Measurements from ENCODE around the gene SLC5A4.

SLC5A4 gene

GRCh38 chr22:32226326-32227104, 28.6 kb downstream of the SLC5A4 start:
- DNase-seq: peak; percentile 76

DNA sequence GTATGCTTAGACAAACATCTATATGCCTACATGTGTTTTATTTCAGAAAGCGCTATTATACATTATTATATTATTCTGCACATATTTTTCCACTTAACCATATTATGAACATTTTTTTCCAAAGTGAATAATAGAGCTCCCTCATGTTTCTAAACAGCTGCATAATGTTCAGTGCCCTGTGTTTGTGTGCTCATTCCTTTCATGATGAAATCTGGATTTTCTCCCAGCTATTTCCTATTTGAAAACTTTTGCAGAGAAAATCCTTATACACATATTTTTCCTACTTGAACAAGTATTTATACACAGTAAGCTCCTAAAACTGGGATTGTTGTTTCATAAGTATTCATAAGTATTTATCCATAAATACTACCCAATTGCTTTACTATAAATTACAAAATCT, 32.2 kb downstream of the SLC5A4 start:
- DNase-seq: no peak

DNA sequence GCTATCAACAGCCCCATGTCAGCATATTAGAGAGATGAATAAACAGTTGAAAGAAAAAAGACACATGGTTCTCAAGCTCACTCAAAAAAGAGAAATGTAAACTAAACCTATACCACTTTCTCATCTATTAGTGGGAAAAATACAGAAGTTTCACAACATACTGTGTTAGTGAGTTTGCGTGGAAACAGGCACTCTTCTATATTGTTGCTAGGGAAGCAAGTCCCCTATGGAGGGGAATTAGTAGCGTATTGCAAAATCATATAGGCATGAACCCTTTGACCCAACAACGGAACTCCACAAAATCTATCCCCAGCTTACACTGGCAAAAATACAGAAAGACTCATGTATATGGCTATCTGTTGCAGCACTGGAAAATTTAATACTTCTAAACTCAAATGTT, 36.1 kb downstream of the SLC5A4 start:
- DNase-seq: peak; percentile 94

- DNase-seq: peak; percentile 94
Measured at GRCh38 chr22:32218470-32218869, 36.7 kb downstream of the SLC5A4 start.

DNA sequence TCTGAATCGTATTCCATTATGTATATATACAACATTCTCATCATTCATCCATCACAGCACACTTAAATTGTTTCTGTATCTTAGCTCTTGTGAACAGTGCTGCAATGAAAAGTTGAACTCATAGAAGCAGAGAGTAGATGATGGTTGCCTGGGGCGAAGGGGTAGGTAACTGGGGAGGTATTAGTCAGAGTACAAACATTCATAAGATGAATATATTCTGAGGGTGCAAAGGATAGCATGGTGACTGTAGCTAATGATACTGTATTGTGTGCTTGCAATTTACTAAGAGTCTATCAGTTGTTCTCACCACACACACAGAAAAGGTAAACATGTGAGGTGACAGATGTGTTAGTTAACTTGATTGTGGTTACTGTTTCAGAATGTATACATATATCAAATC, 37.7 kb downstream of the SLC5A4 start:
- DNase-seq: no peak

DNA sequence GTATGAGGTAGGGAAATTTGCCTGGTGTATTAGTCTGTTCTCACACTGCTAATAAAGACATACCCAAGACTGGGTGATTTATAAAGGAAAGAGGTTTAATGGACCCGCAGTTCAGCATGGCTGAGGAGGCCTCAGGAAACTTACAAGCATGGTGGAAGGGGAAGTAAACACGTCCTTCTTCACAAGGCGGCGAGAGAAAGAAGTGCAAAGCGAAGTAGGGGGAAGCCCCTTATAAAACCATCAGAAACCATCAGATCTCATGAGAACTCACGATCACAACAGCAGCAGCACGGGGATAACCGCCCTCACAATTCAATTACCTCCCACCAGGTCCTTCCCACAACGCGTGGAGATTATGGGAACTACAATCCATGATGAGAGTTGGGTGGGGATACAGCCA, 38.2 kb downstream of the SLC5A4 start:
- peak; percentile 22 for DNase-seq

- DNase-seq: peak; percentile 40
Measured at GRCh38 chr22:32211011-32211410, 44.1 kb downstream of the SLC5A4 start.

GRCh38 chr22:32208681-32209080, 46.5 kb downstream of the SLC5A4 start:
- DNase-seq: no peak

GRCh38 chr22:32207971-32208480, 47.1 kb downstream of the SLC5A4 start:
- no peak for DNase-seq

DNA sequence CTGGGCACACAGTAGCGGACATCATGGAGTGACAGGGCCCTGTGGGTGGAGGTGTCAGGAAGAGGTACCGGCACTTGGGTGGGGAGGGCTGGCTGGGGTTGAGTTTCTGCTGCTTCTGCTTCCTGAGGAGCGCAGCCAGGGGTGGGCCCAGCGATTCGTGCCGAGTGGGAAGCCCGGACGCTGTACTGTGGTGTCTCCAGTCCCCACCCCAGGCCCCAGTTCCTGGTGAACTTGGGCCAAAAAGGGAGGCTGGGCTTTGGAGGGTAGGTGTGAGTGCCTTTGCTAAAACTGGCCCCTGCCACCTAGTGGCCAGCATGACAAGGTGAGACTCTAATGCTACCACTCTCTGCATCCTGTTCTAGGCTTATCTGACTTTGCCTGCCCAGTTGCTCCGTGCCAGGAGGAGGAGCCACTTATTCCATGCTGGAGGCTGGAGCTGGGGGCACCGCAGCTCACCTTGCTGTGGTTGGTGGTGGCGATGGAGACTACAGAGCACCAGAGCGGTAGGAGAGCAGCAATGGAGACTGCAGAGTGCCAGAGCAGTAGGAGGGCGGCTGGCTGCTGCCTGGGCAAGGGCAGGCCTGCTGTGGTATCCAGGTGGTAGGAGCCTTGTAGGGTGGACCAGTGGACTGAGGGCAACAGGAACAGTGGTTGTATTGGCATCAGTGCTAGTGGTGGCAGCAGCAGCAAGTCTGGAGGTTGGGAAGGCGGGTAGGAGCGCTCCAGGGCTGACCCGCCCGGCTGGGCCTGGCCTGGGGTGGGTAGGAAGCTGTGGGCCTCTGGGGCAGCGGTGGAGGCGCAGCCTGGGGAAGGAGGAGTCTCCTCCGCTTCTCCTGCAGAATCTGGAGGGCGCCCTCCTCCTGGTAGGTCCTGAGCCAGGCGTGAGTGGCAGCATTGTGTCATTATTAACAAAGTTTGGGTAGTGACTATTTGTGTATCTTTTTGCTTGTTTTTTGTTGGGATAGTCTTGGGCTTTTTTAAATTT, 48.1 kb downstream of the SLC5A4 start:
- DNase-seq: peak; percentile 44

DNA sequence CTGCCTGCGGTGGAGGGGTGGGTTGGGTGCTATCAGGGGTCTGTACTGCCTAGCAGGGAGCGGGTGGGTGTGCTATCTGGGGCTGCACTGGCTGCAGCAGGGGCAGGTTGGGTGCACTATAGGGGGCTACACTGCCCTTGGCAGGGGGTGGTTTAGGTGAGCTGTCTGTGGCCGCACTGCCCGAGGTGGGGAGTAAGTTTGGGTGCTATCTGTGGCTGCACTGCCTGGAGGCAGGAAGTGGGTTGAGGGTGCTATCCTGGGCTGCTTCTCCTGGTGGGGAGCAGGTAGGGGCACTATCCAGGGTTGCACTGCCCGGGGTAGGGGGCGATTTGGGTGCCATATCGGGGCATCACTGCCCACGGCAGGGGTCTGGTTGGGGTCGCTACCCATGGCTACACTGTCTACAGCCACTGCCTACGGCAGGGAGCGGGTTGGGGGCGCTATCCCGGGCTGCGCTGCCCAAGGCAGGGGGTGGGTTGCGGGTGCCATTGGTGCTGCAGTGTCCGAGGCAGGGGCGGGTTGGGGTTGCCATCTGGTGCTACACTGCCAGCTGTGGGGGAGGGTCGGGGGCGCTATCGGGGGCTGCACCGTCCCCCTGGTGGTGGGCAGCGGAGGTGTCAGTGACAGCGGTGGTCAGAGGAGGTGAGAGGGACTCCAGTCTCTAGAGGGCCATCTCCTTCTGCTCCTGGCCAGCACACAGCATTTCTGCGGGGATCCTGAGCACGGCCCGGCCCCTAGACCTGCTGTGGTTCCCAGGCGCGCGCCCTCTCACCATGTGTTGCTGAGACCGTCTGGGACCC, 49.0 kb downstream of the SLC5A4 start:
- no peak for DNase-seq

GRCh38 chr22:32204856-32205722, 50.1 kb downstream of the SLC5A4 start, which contains the start of gene RFPL2:
Gene RFPL2 (minus strand): TSS chr22:32205073. CDS start chr22:32202451, 2,622 bp downstream.
- no peak for DNase-seq

DNA sequence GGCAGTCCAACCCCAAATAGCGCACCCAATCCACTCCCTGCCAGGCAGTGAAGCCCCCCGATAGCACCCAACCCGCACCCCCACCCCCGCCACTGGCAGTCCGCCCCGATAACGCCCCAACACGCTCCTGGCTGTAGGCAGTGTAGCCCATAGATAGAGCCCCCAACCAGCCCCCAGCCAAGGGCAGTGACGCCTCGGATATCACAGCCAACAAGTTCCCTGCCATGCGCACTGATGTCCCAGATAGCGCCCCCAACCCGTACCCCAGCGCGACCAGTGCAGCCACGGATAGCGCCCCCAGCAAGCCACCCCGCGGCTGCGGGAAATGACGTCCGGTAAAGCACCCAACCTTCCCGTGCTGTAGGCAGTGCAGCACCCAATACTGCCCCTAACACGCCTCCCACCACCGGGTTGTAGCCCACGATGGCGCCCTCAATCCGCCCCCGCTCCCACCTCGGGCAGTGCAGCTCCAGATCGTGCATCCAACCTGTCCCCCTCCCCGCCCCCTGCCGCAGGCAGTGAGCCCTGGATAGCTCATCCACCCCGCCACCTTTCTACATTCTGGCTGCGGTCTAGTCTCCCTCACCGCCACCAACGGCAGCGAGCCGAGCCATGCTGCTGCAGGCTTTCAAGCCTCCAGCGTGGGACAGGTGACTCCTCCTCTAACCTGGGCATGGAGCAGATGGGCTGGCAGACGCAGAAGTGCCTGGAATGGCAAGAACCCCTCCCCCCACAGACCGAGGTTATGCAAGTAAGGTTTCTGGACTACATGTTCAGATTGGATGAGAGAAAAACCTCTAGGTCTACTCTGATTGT, 50.9 kb downstream of the SLC5A4 start:
- no peak for DNase-seq

GRCh38 chr22:32203181-32204039, 51.7 kb downstream of the SLC5A4 start:
- DNase-seq: no peak

DNA sequence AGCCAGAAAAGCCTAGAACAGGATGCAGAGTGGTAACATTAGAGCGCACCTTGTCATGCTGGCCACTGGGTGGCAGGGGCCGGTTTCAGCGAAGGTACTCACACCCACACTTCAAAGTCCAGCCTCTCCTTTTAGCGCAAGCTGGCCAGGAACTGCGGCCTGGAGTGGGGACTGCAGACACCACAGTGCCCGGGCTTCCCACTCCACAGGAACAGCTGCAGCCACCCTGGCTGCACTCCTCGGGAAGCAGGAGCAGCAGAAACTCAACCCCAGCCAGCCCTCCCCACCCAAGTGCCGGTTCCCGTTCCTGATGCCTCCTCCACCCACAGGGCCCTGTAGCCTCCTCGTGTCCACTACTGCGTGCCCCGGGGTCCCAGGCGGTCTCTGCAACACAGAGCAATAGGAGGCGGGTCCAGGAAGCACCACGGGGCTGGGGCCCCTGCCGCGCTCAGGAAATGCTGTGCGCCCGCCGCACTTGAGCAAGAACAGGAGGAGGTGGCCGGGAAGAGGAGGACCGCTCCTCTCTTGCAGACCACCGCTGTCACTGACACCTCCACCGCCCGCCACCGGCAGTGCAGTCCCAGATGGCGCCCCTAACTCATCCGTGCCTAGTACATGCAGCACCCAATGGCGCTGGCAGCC, 52.5 kb downstream of the SLC5A4 start:
- peak; percentile 53 for DNase-seq

- DNase-seq: no peak
Measured at GRCh38 chr22:32202161-32202538, 53.0 kb downstream of the SLC5A4 start.

DNA sequence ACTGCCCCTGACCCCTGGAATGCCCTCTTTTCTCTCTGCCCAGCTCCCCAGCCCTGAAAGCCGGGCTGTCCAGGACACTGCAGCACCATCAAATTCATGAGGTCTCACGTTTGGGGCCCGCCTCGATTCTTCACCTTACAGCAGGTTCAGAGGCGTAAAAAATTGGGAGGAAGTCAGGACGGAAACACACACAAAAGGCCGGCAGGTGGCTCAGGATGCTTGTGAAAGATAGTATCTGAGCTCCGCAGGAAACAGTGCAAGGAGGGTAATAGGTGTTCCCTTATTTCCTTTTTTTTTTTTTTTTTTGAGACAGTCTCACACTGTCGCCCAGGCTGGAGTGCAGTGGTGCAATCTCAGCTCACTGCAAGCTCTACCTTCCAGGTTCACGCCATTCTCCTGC, 54.4 kb downstream of the SLC5A4 start:
- no peak for DNase-seq

GRCh38 chr22:32199961-32200360, 55.2 kb downstream of the SLC5A4 start:
- DNase-seq: no peak

DNA sequence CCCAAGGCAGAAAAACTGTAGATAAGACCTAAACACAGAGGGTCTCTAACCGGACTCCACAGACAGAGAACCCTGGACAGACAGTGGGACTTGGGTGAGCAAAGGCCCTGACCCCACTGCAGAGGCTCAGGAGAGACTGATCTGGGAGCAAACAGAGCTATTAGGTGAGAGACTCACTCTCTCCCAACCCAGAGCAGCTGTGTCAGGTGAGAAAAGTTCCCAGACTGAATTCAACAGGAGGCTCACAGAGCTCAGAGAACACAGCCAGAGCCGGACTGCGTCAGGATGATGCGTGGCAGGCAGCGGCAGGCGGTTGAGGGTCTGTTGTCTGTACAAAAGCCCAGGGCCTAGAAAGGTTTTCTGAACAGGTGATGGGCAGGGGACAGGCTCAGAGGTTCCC, 55.8 kb downstream of the SLC5A4 start:
- no peak for DNase-seq

All from inflammatory macrophage treated with lipopolysaccharide for 4 hours (primary cell).